SIG-M5 treated with dmso at 0.1 percent for 504 hours (cell line): ENCODE data around the gene ARNT2.
"Not testable (repeated sequence)": the region's sequence is repeated elsewhere in the genome, so short reads cannot be mapped to it uniquely, and the experiment has no call there.

Source experiments
- DNase-seq: peaks from one replicate; lab custom pipeline; 2025; ENCODE audit not compliant: unreplicated experiment; lab: John Stamatoyannopoulos, UW

ARNT2 gene

GRCh38 chr15:80404057-80404760, at the start of gene ARNT2:
ARNT2 (plus strand) TSS chr15:80404382; CDS start chr15:80404516, 134 bp downstream.
- DNase-seq = no peak

GRCh38 chr15:80367094-80367493, 37.1 kb upstream of the ARNT2 start:
- DNase-seq = no peak

- DNase-seq = no peak
Measured at GRCh38 chr15:80367661-80368060, 36.5 kb upstream of the ARNT2 start.

GRCh38 chr15:80371924-80372323, 32.3 kb upstream of the ARNT2 start:
- no peak for DNase-seq

- DNase-seq = no peak
Measured at GRCh38 chr15:80374441-80374840, 29.7 kb upstream of the ARNT2 start.

GRCh38 chr15:80375968-80376891, 28.0 kb upstream of the ARNT2 start:
- no peak for DNase-seq

- DNase-seq = no peak
Measured at GRCh38 chr15:80379693-80380092, 24.5 kb upstream of the ARNT2 start.

- DNase-seq = no peak
Measured at GRCh38 chr15:80380154-80380553, 24.0 kb upstream of the ARNT2 start.

- DNase-seq = no peak
Measured at GRCh38 chr15:80382285-80382684, 21.9 kb upstream of the ARNT2 start.

GRCh38 chr15:80384432-80384831, 19.8 kb upstream of the ARNT2 start:
- DNase-seq = no peak

GRCh38 chr15:80386151-80386550, 18.0 kb upstream of the ARNT2 start:
- no peak for DNase-seq

- no peak for DNase-seq
Measured at GRCh38 chr15:80388326-80388725, 15.9 kb upstream of the ARNT2 start.

- DNase-seq = no peak
Measured at GRCh38 chr15:80389370-80389769, 14.8 kb upstream of the ARNT2 start.

- not testable (repeated sequence) for DNase-seq
Measured at GRCh38 chr15:80390942-80391341, 13.2 kb upstream of the ARNT2 start.

- DNase-seq = no peak
Measured at GRCh38 chr15:80395616-80396015, 8.6 kb upstream of the ARNT2 start.

- DNase-seq = no peak
Measured at GRCh38 chr15:80396096-80396495, 8.1 kb upstream of the ARNT2 start.

- DNase-seq = no peak
Measured at GRCh38 chr15:80399508-80399907, 4.7 kb upstream of the ARNT2 start.

- DNase-seq = no peak
Measured at GRCh38 chr15:80401456-80401855, 2.7 kb upstream of the ARNT2 start.

- DNase-seq = no peak
Measured at GRCh38 chr15:80402339-80402738, 1.8 kb upstream of the ARNT2 start.

GRCh38 chr15:80403712-80404056, 498 bp upstream of the ARNT2 start:
- no peak for DNase-seq

- no peak for DNase-seq
Measured at GRCh38 chr15:80404761-80405553, 775 bp downstream of the ARNT2 start.

GRCh38 chr15:80405554-80405850, 1.3 kb downstream of the ARNT2 start:
- DNase-seq = no peak
